GM23338 (cell line): ENCODE measurements around the gene SV2C. TPM values are rescaled to one million over a fixed set of nuclear protein-coding genes. Genes with fewer than 3 reads are reported as not detected.

Experiments
- ATAC-seq: fragments of 200-7000 bp; cut with Tn5 transposase; 3 replicates; pipeline ENCODE4 v1.9.1; 2020
- DNase-seq: peaks from one replicate; pipeline ENCODE4 v3.0.0-alpha.2; 2015; ENCODE audit warnings: low spot score
- H2AFZ ChIP-seq: fragments of 200-600 bp; sonication (generic); 2 replicates; pipeline ENCODE4 v1.8.0; 2016; ENCODE audit warnings: antibody characterized with exemption, mild to moderate bottlenecking, moderate library complexity
- H3F3A ChIP-seq: fragments of 200-600 bp; sonication (generic); replicated peaks from 2 replicates; pipeline ENCODE4 v1.8.0; 2017; ENCODE audit warnings: antibody characterized with exemption, mixed run types, low read depth
- H3K27ac ChIP-seq: fragments of 200-600 bp; sonication (generic); 2 replicates; pipeline ENCODE4 v1.6.1; 2016; ENCODE audit warnings: low read depth
- H3K27me3 ChIP-seq: fragments of 200-600 bp; sonication (generic); 2 replicates; pipeline ENCODE4 v1.8.0; 2016; ENCODE audit warnings: mild to moderate bottlenecking, mixed run types, moderate library complexity; ENCODE audit not compliant: insufficient read depth
- H3K36me3 ChIP-seq: fragments of 200-600 bp; sonication (generic); 2 replicates; pipeline ENCODE4 v1.8.0; 2016; ENCODE audit warnings: mild to moderate bottlenecking; ENCODE audit not compliant: insufficient read depth
- H3K4me1 ChIP-seq: fragments of 200-600 bp; sonication (generic); 2 replicates; pipeline ENCODE4 v1.8.0; 2016; ENCODE audit warnings: mild to moderate bottlenecking, moderate library complexity; ENCODE audit not compliant: insufficient read depth
- H3K4me2 ChIP-seq: fragments of 200-600 bp; sonication (generic); 2 replicates; pipeline ENCODE4 v1.7.1; 2017; ENCODE audit warnings: mixed run types
- H3K4me3 ChIP-seq: fragments of 200-600 bp; sonication (generic); 2 replicates; pipeline ENCODE4 v1.6.1; 2016; ENCODE audit warnings: mixed run types
- H3K79me2 ChIP-seq: fragments of 200-600 bp; sonication (generic); replicated peaks from 2 replicates; pipeline ENCODE4 v1.8.0; 2017; ENCODE audit warnings: mild to moderate bottlenecking; ENCODE audit not compliant: insufficient read depth
- H3K9me2 ChIP-seq: fragments of 200-600 bp; sonication (generic); 2 replicates; pipeline ENCODE4 v1.8.0; 2017; ENCODE audit not compliant: insufficient read depth
- H4K20me1 ChIP-seq: fragments of 200-600 bp; sonication (generic); replicated peaks from 2 replicates; pipeline ENCODE4 v1.8.0; 2017; ENCODE audit warnings: mild to moderate bottlenecking; ENCODE audit not compliant: insufficient read depth
- H3K27ac Mint-ChIP-seq: 2 replicates; pipeline ENCODE4 v1.8.0; 2020; ENCODE audit warnings: inconsistent platforms, mild to moderate bottlenecking, moderate library complexity, mixed read lengths
- H3K27me3 Mint-ChIP-seq: 3 replicates; pipeline ENCODE4 v1.8.0; 2022; ENCODE audit warnings: low read depth, mild to moderate bottlenecking, moderate library complexity, mixed read lengths, inconsistent platforms; ENCODE audit not compliant: insufficient read depth, poor library complexity
- H3K36me3 Mint-ChIP-seq: 3 replicates; pipeline ENCODE4 v1.8.0; 2021; ENCODE audit warnings: low read depth, mild to moderate bottlenecking, inconsistent platforms, moderate library complexity, mixed read lengths
- H3K4me1 Mint-ChIP-seq: 3 replicates; pipeline ENCODE4 v1.8.0; 2020; ENCODE audit warnings: mild to moderate bottlenecking, inconsistent platforms, mixed read lengths
- H3K4me3 Mint-ChIP-seq: 3 replicates; pipeline ENCODE4 v1.8.0; 2021; ENCODE audit warnings: moderate library complexity, mild to moderate bottlenecking, inconsistent platforms, mixed read lengths
- H3K9me3 Mint-ChIP-seq: 3 replicates; pipeline ENCODE4 v1.8.0; 2020; ENCODE audit warnings: moderate library complexity, mild to moderate bottlenecking, inconsistent platforms, mixed read lengths
- CREB1 ChIP-seq: fragments of 250-450 bp; sonication (Bioruptor Pico); IDR thresholded peaks from 2 replicates; pipeline ENCODE4 v1.5.0; 2020; ENCODE audit warnings: low read depth, mild to moderate bottlenecking, moderate library complexity
- CTCF ChIP-seq, 2 experiments: fragments of 200-600 bp in 1 of 2; sonication (generic) in 1 of 2; conservative IDR thresholded peaks; 2 replicates each; pipeline versions ENCODE4 v1.5.1 to v1.6.1; 2016 to 2017; ENCODE audit warnings: antibody characterized with exemption in 2 of 2, low read depth in 2 of 2, mild to moderate bottlenecking in 2 of 2, moderate library complexity in 1 of 2
- ETS1 ChIP-seq: IDR thresholded peaks from 2 replicates; pipeline ENCODE4 v1.6.1; 2016; ENCODE audit warnings: antibody characterized with exemption
- EZH2 ChIP-seq: fragments of 200-600 bp; sonication (generic); IDR thresholded peaks from one replicate; pipeline ENCODE4 v1.8.0; 2017; ENCODE audit warnings: antibody characterized with exemption, mild to moderate bottlenecking, low read depth; ENCODE audit not compliant: unreplicated experiment
- EZH2phosphoT487 ChIP-seq: fragments of 200-600 bp; sonication (generic); IDR thresholded peaks from one replicate; pipeline ENCODE4 v1.8.1; 2018; ENCODE audit warnings: antibody characterized with exemption; ENCODE audit not compliant: unreplicated experiment
- JUNB ChIP-seq: IDR thresholded peaks from one replicate; pipeline ENCODE4 v1.6.1; 2016; ENCODE audit warnings: antibody characterized with exemption; ENCODE audit not compliant: unreplicated experiment
- NANOG ChIP-seq: IDR thresholded peaks from 2 replicates; pipeline ENCODE4 v1.6.1; 2016; ENCODE audit warnings: antibody characterized with exemption, borderline replicate concordance
- POLR2AphosphoS5 ChIP-seq: IDR thresholded peaks from 2 replicates; pipeline ENCODE4 v1.6.1; 2016; ENCODE audit warnings: antibody characterized with exemption, low read depth
- REST ChIP-seq: IDR thresholded peaks from one replicate; pipeline ENCODE4 v1.6.1; 2018; ENCODE audit warnings: antibody characterized with exemption; ENCODE audit not compliant: unreplicated experiment
- STAT1 ChIP-seq: IDR thresholded peaks from one replicate; pipeline ENCODE4 v1.6.1; 2016; ENCODE audit warnings: antibody characterized with exemption; ENCODE audit not compliant: unreplicated experiment
- ZNF114 ChIP-seq: fragments of 250-450 bp; sonication (Bioruptor Pico); IDR thresholded peaks from 2 replicates; pipeline ENCODE4 v1.5.0; 2020; ENCODE audit warnings: mild to moderate bottlenecking, moderate library complexity
- ZNF331 ChIP-seq: fragments of 250-450 bp; sonication (Bioruptor Pico); IDR thresholded peaks from 2 replicates; pipeline ENCODE4 v1.5.0; 2020; ENCODE audit warnings: low read depth, mild to moderate bottlenecking, moderate library complexity
- ZNF462 ChIP-seq: fragments of 250-450 bp; sonication (Bioruptor Pico); IDR thresholded peaks from 2 replicates; pipeline ENCODE4 v1.5.0; 2020; ENCODE audit warnings: mild to moderate bottlenecking, moderate library complexity
- polyA plus RNA-seq: library from polyadenylated mRNA; unstranded; fragments of >200 nt; fragmentation: Nextera tagmentation; extraction: Ambion mirVana; gene quantifications from 2 replicates; pipeline ENCODE4 v1.2.1, GENCODE V29; 2016
- total RNA-seq: library from RNA; depleted of rRNA; stranded (reverse); fragments of >200 nt; shearing (Covaris generic); gene quantifications from 2 replicates; pipeline ENCODE4 v1.2.3, GENCODE V29; 2014

The SV2C gene
- total and polyA plus RNA-seq, 2 experiments from 2014 or later, result 0.05 to 0.07 TPM

- Mint-ChIP-seq H3K36me3 (no peaks in the 10 kb centered on the region), H3K4me1 (peaks cover 24% of the 10 kb centered on the region), H3K27ac (no peak overlapping the region), H3K4me3 (no peak overlapping the region), H3K9me3 (no peaks in the 10 kb centered on the region), H3K27me3 (peaks cover 2% of the 10 kb centered on the region)
- Histone ChIP-seq H3K9me2 (peaks cover 3% of the 10 kb centered on the region; the same call in 1 of the 2 replicates), H3K36me3 (no peaks in the 10 kb centered on the region), H3K4me2 (peak overlapping the region; percentile 22; the same call in 1 of the 2 replicates), H3K4me3 (no peak overlapping the region), H3K27ac (no peak overlapping the region), H3K79me2 (no peaks in the 10 kb centered on the region), H3F3A (no peaks in the 10 kb centered on the region), H3K27me3 (peaks cover 11% of the 10 kb centered on the region; the same call in 1 of the 2 replicates), H2AFZ (no peak overlapping the region), H3K4me1 (peaks cover 17% of the 10 kb centered on the region), H4K20me1 (no peaks in the 10 kb centered on the region)
- no peak for TF ChIP-seq EZH2
- TF ChIP-seq ETS1, result no peak
- no peak for TF ChIP-seq STAT1
- TF ChIP-seq POLR2AphosphoS5, result no peak
- TF ChIP-seq CREB1, result peak; percentile 26; the same call in 1 of the 2 replicates
- no peak for TF ChIP-seq JUNB
- TF ChIP-seq CTCF (conservative IDR thresholded peaks at IDR 0.05; ENCODE audit: low read depth in 2 of 2), result no peak
- no peak for TF ChIP-seq EZH2phosphoT487
- TF ChIP-seq ZNF462 (CRISPR knock-in tag), result peak; percentile 99
- TF ChIP-seq REST, result no peak
- no peak; the same call in 1 of the 2 replicates for TF ChIP-seq ZNF114
- no peak for TF ChIP-seq ZNF331 (CRISPR knock-in tag)
- 0 out of 2 replicates have a peak, but pooled peaks have one; percentile 6 for TF ChIP-seq NANOG
- ATAC-seq (peak; percentile 99), DNase-seq (peak; percentile 70)
These were observed 61.5 kb downstream of the SV2C start for GRCh38 chr5:76144513-76145274.
